Measurements from ENCODE around the gene IFNAR1. TPM values are rescaled to one million over a fixed set of nuclear protein-coding genes. Genes with fewer than 3 reads are reported as not detected.
A peak's percentile ranks its signal among the peaks of the same experiment; 100 is the strongest.

Gene IFNAR1
- total and polyA plus RNA-seq, 9 of the 15 experiments (the other 6 are each of a cell fraction or from before 2014, with no cell fraction given) = 8.6 to 31.8 (median 14.8) TPM

DNA sequence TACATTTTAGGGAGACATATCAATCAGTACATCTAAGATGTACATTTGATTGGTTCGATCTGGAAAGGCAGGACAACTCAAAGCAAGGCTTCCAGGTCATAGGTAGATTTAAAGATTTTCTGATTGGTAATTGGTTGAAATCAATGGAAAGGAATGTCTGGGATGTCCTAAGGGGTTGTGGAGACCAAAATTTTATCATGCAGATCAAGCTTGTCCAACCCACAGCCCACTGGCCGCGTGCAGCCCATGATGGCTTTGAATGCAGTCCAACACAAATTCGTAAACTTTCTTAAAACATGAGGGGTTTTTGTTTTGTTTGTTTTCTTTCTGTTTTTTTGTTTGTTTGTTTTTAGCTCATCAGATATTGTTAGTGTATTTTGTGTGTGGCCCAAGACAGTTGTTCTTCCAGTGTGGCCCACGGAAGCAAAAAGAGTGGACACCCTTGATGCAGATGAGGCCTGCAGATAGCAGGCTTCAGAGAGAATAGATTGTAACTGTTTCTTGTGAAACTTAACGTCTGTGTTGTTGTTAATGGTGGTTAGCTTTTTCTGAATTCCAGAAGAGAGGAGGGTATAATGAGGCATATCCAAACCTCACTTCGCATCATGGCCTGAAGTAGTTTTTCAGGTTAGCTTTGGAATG is 3.1 kb downstream of the IFNAR1 start (continued):
- TF ChIP-seq ZBTB11 (CRISPR knock-in tag; IDR thresholded peaks at IDR 0.05) (peak in 1 of 3 experiments; percentile 91; a peak in 2 of 6 replicates), ZNF316 (IDR thresholded peaks at IDR 0.05) (no peak), NR2C1 (IDR thresholded peaks at IDR 0.05) (no peak), NR2C1 (tag; IDR thresholded peaks at IDR 0.05) (0 out of 2 replicates have a peak, but pooled peaks have one; percentile 14), ZNF592 (IDR thresholded peaks at IDR 0.05) (peak; percentile 56), LCOR (CRISPR knock-in tag; IDR thresholded peaks at IDR 0.05) (0 out of 2 replicates have a peak, but pooled peaks have one; percentile 28), ZNF431 (CRISPR knock-in tag; IDR thresholded peaks at IDR 0.05) (no peak)
- TF ChIP-seq, protein P1, sequence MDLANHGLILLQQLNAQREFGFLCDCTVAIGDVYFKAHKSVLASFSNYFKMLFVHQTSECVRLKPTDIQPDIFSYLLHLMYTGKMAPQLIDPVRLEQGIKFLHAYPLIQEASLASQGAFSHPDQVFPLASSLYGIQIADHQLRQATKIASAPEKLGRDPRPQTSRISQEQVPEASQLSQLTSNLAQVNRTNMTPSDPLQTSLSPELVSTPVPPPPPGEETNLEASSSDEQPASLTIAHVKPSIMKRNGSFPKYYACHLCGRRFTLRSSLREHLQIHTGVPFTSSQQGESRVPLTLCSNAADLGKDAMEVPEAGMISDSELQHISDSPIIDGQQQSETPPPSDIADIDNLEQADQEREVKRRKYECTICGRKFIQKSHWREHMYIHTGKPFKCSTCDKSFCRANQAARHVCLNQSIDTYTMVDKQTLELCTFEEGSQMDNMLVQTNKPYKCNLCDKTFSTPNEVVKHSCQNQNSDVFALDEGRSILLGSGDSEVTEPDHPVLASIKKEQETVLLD (IDR thresholded peaks at IDR 0.05) = 0 out of 2 replicates have a peak, but pooled peaks have one; percentile 37
